Rectal smooth muscle tissue (tissue), 1 donor: ENCODE data around the gene PARD6A.

Source experiments
- H3K27ac ChIP-seq: one replicate; pipeline ENCODE4 v1.7.0; 2013; ENCODE audit warnings: low read depth, low read length, inconsistent platforms
- H3K27me3 ChIP-seq: one replicate; pipeline ENCODE4 v1.7.0; 2013; ENCODE audit warnings: low read length; ENCODE audit not compliant: control insufficient read depth, insufficient read depth
- H3K36me3 ChIP-seq: one replicate; pipeline ENCODE4 v1.7.0; 2013; ENCODE audit warnings: low read length; ENCODE audit not compliant: control insufficient read depth, insufficient read depth
- H3K4me1 ChIP-seq: one replicate; pipeline ENCODE4 v1.7.0; 2013; ENCODE audit warnings: low read length; ENCODE audit not compliant: control insufficient read depth, insufficient read depth
- H3K4me3 ChIP-seq: one replicate; pipeline ENCODE4 v1.7.0; 2013; ENCODE audit warnings: low read length
- H3K9ac ChIP-seq: one replicate; pipeline ENCODE4 v1.7.0; 2013; ENCODE audit warnings: low read length

PARD6A gene

DNA sequence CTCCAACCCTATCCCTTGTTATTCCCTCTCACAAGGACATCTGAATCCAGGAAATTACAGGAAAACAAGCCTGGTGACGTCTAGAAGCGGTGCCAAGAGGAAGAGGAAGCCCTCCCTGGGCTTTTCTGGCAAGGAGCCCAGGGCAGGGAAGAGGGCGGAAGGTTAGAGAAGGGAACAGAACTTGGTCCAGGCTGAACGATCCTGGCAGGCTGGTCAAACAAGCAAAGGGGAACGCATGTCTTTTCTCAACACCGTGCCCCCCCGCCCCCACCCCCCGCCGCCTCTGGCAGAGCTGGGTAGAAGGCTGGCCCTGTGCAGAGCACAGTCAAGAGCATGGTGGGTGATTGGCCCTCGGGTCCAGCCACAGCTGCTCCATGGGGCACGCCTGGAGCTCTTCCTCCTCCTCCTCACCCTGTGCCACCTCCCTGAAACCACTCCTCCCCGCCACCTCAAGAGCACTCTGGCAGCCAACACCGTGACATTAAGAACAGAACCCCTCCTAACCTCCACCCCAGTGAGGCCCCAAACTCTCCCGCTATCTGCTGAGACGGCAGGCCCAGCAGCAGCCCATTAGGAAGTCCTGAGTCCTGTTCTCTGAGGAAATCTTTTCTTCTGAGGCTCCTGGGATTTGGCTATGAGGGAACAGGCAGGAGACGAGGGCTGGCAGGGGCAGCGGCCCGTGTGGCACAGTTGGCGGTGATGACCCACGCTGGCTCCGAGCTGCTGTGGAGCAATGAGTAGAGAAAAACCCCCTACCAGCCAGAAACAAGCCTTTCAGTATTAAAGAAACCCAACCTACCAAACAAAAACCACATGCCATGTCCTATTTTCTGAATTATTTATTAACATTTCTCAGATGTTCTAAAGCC is 13.2 kb downstream of the PARD6A start:
- no peak overlapping the region for H3K4me3 ChIP-seq
- no peak overlapping the region for H3K9ac ChIP-seq
- peak overlapping the region; percentile 57 for H3K27ac ChIP-seq
- peaks cover 2% of the 10 kb centered on the region for H3K4me1 ChIP-seq
- H3K27me3 ChIP-seq, result no peaks in the 10 kb centered on the region
- no peaks in the 10 kb centered on the region for H3K36me3 ChIP-seq

DNA sequence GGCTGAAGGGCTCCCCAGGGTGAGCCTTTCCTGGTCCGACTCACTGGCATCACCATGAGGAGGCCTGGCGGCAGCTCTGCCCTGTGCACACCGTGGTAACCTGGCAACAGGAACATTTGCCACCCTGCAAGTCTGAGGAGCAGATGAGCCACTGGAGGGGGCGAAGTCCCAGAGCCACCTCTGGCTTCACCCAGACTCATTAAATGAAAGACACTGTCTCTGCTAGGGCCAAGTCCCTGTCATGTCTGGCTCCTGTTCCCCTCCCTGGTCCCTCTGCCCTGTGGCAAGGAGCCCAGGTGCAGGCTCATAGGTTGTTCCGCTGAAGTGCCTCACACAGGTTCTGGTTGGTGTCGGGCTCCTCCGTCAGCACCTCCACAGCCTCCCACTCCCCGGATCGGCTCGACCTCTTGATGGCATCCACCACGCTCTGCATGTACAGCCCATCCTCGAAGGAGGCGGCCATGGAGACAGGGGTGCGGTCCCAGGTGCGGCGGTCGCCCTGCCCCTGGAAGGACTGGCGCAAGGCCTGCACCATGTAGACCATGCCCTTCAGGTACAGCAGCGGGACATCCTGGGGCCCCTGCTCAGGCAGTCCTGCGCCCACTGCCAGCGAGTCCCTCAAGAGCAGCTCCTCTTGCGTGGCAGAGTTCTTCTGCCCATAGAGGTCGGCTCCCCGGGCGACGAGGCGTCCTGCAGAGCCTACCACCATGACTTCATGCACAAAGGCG is 14.3 kb downstream of the PARD6A start:
- H3K9ac ChIP-seq, result no peak overlapping the region
- H3K4me3 ChIP-seq, result no peak overlapping the region
- no peaks in the 10 kb centered on the region for H3K27me3 ChIP-seq
- H3K36me3 ChIP-seq, result no peaks in the 10 kb centered on the region
- H3K27ac ChIP-seq, result no peak overlapping the region
- peaks cover 2% of the 10 kb centered on the region for H3K4me1 ChIP-seq

DNA sequence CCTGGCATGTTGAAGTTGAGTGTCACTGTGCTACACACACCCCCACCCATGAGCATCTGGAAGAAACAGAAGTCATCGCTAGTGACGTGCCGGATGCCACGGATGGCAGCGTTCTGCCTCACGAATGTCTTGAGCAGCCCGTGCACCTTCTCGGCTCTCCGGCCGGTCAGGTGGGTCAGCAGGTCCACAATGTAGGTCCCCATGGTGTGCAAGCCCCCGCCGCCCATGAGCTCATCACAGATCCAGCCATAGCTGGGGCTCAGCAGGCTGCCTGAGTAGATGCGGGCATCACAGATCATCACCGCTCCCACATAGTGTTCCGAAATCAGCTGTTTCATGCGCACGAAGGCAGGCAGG is 14.8 kb downstream of the PARD6A start:
- no peaks in the 10 kb centered on the region for H3K27me3 ChIP-seq
- no peaks in the 10 kb centered on the region for H3K36me3 ChIP-seq
- H3K4me3 ChIP-seq, result no peak overlapping the region
- peaks cover 2% of the 10 kb centered on the region for H3K4me1 ChIP-seq
- no peak overlapping the region for H3K9ac ChIP-seq
- no peak overlapping the region for H3K27ac ChIP-seq

DNA sequence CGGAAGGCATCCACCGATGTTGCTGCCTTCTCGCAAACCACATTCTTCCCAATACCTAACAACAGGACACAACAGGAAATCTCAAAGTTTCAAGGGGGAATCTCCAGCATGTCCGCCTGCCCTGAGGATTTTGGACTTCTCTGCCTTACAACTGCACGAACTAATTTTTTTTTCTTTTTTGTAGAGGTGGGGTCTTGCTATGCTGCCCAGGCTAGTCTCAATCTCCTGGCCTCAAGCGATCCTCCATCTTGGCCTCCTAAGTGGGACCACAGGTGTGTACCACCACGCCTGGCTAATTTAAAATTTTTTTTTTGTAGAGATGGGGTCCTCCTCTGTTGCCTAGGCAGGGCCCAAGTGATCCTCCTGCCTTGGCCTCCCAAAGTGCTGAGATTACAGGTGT is 15.2 kb downstream of the PARD6A start:
- Histone ChIP-seq H3K4me3 (no peak overlapping the region), H3K27ac (no peak overlapping the region), H3K9ac (no peak overlapping the region), H3K36me3 (no peaks in the 10 kb centered on the region), H3K27me3 (no peaks in the 10 kb centered on the region), H3K4me1 (peaks cover 2% of the 10 kb centered on the region)

DNA sequence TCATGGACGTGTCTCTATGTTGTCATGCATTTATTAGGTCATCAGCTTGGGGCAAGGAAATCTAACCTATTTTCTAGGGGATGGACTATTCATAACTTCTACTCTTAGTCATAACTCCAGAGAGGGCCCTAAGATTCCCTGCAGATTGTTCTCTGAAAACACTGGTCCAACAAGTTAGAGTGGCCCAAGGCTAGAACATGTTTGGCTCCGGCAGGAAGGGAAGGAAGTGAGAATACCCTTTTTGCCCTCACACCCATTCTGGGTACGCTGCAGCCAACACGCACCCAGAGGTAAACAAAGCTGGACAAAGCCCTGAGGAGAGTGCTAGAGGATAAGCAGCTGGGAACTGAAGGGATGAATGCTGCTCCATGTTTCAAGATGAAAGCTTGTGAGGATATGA is 15.8 kb downstream of the PARD6A start:
- H3K4me3 ChIP-seq, result no peak overlapping the region
- H3K27me3 ChIP-seq, result no peaks in the 10 kb centered on the region
- no peak overlapping the region for H3K27ac ChIP-seq
- peaks cover 2% of the 10 kb centered on the region for H3K4me1 ChIP-seq
- H3K36me3 ChIP-seq, result no peaks in the 10 kb centered on the region
- no peak overlapping the region for H3K9ac ChIP-seq

DNA sequence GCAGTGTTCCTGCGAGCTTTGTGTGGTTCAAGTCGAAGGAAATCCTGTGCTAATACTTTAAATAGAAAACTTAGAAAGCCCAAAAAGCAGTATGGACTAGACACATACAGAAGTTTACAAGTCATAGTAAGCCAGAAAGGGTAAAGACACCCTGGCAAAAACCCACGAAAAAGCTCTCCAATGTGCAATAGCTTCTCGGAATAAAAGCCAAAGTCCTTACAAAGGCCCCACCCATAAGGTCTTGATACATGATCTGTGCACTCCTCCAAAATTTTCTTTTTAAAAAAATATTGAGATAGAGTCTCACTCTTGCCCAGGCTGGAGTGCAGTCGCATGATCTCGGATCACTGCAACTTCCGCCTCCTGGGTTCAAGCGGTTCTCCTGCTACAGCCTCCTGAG is 16.2 kb downstream of the PARD6A start:
- H3K36me3 ChIP-seq, result no peaks in the 10 kb centered on the region

DNA sequence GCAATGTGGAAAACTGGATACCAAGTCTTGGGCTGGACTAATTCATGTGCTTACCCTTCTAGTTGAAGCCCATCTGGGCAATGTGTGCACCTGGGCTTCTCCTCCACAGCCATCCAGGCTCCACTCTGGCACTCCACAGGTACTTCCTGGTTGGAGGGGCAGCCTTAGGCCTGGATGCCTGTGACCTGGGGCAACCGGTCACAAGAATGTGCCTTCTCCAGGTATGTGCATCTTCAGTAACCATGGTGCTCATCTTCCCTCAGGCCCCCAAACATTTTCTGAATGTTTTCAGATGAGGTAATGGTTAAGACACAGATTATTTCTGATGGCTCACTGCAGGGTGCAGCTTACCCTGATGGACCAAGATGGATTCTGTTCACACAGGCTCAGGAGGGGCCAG is 17.0 kb downstream of the PARD6A start:
- Histone ChIP-seq H3K9ac (no peak overlapping the region), H3K4me1 (peaks cover 2% of the 10 kb centered on the region), H3K27me3 (no peaks in the 10 kb centered on the region), H3K36me3 (no peaks in the 10 kb centered on the region), H3K4me3 (no peak overlapping the region), H3K27ac (no peak overlapping the region)

More for the DNA sequence above, 16.2 kb downstream of the PARD6A start:
- Histone ChIP-seq H3K27ac (no peak overlapping the region), H3K27me3 (no peaks in the 10 kb centered on the region), H3K4me1 (peaks cover 2% of the 10 kb centered on the region), H3K4me3 (no peak overlapping the region), H3K9ac (no peak overlapping the region)

DNA sequence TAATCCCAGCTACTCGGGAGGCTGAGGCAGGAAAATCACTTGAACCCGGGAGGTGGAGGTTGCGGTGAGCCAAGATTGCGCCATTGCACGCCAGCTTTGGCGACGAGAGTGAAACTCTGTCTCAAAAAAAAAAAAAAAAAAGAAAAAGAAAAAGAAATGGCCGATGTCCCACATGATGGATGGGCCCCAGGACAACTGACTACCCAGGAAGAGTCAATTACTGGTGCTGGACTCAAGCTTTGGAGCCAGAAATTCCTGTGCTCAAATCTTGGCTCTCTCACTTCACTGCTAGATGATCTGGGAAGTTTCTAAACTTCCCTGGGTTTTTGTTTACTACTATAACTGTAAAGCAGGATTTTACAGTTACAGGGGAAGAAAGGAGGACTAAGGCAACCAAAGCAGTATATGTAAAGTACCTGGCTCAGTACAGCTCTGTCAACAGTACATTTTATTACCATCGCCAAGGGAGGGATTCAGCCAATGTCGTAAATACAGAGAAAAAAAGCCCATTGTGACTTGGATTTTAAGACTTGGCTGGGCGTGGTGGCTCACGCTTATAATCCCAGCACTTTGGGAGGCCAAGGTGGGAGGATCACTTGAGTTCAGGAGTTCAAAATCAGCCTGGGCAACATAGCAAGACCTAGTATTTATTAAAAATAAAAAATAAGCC is 17.7 kb downstream of the PARD6A start:
- Histone ChIP-seq H3K4me1 (peaks cover 2% of the 10 kb centered on the region), H3K4me3 (no peak overlapping the region), H3K27me3 (no peaks in the 10 kb centered on the region), H3K27ac (peak overlapping the region; percentile 33), H3K9ac (no peak overlapping the region), H3K36me3 (peaks cover 2% of the 10 kb centered on the region)

DNA sequence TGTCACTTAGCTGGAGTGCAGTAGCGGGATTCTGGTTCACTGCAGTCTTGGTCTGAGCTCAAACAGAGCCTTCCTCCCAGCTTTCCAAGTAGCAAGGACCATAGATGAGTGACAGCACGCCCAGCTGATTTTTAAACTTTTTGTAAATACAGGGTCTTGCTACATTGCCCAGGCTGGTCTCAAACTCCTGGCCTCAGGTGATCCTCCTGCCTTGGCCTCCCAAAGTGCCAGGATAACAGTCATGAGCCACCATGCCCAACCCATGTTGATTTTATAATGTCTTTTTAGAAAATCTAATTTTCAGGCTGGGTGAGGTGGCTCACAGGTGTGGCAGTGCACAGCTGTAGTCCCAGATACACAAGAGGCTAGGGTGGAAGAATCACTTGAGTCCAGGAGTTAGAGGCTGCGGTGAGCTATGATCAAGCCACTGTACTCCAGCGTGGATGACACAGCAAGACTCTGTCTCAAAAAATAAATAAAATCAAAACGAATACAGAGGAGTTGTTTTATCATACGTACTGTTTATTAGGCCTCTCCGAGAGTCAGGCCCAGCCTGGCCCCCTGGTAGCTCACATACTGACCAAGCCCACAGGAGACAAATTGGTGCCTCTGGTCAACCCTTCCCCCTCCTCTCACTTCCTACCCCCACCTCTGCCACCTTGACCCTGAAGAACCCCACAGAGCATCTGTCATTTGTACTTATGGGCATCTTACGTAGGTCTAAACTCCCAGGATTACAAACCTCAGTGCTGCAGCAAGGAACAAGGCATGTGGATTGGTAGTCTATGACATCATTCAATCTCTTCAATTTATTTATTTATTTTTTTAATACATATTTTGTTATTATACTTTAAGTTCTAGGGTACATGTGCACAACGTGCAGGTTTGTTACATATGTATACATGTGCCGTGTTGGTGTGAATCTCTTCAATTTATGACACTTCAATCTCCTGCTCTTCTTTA is 19.5 kb downstream of the PARD6A start:
- no peak overlapping the region for H3K4me3 ChIP-seq
- H3K4me1 ChIP-seq, result no peaks in the 10 kb centered on the region
- H3K9ac ChIP-seq, result no peak overlapping the region
- H3K36me3 ChIP-seq, result peaks cover 8% of the 10 kb centered on the region
- no peaks in the 10 kb centered on the region for H3K27me3 ChIP-seq
- H3K27ac ChIP-seq, result no peak overlapping the region

DNA sequence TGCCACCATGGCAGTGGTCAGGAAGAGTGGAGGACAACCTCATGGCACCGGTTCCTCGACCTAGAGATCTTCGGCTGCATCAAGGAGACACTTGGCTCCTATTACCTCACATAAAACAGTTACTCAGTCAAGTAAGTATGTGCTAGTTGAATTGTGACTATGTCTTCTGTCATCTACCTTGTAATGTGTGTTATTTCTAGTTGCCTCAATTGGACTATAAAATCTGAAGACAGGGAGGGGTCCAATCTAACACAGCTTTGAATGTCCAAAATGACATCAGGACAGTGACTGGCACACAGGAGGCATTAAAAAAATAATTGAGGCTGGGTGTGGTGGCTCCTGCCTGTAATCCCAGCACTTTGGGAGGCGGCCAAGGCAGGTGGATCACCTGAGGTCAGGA is 23.0 kb downstream of the PARD6A start:
- no peak overlapping the region for H3K4me3 ChIP-seq
- H3K36me3 ChIP-seq, result peaks cover 11% of the 10 kb centered on the region
- H3K27me3 ChIP-seq, result no peaks in the 10 kb centered on the region
- no peaks in the 10 kb centered on the region for H3K4me1 ChIP-seq
- no peak overlapping the region for H3K9ac ChIP-seq
- H3K27ac ChIP-seq, result no peak overlapping the region

DNA sequence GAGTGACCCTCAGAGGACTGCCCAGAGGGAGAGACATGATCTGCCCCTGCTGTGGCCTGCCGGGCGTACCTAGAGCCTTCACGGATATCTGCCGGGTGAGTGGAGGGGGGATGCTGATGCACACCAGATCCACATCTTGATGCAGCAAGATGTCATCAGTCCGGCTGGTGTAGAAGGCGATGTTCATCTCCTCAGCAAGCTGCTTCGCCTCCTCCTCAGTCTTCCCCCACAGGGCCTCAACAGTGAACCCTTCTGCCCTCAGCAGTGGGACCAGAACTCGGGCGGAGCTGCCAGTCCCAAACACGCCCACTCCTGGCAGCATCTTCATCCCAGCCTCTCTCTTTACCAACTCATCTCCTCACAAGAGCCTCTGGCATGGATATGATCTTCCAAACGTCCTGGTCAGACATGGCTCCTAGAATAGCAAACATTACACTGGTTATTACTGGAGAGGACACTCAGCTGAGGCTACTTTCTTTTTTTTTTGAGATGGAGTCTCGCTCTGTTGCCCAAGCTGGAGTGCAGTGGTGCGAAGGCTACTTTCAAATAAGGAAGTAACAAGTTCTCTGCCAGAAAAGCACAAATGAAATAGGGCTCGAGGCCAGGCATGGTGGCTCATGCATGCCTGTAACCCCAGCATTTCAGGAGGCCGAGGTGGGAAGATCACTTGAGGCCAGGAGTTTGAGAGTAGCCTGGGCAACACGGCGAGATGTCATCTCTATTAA is 24.8 kb downstream of the PARD6A start:
- Histone ChIP-seq H3K27me3 (no peaks in the 10 kb centered on the region), H3K4me3 (no peak overlapping the region), H3K9ac (no peak overlapping the region), H3K27ac (no peak overlapping the region), H3K36me3 (peaks cover 11% of the 10 kb centered on the region), H3K4me1 (no peaks in the 10 kb centered on the region)
